A549 (cell line): Measurements from ENCODE around the gene CDC45. TPM values are rescaled to one million over a fixed set of nuclear protein-coding genes. Genes with fewer than 3 reads are reported as not detected.

Experiments
- ATAC-seq, 2 experiments: fragments of 200-7000 bp in 1 of 2; fragments of >200 bp in 1 of 2; cut with Nextera tagmentation in 1 of 2; cut with Tn5 transposase in 1 of 2; 3 replicates each; pipeline versions ENCODE4 v1.8.0 to v1.9.1; 2018 to 2020; ENCODE audit warnings: mild to moderate bottlenecking in 1 of 2, moderate library complexity in 1 of 2
- CTCF ChIA-PET: fragments of 300-600 bp; sonication (Branson Sonifier 250); formaldehyde crosslinking; extraction: SDS; loops from one replicate; lab custom pipeline; 2021; ENCODE audit warnings: antibody characterized with exemption, inconsistent platforms; lab: Yijun Ruan, JAX
- POLR2A ChIA-PET: fragments of 350-600 bp; formaldehyde crosslinking; extraction: SDS; loops from one replicate; lab custom pipeline; 2021; ENCODE audit warnings: antibody characterized with exemption, inconsistent platforms; lab: Yijun Ruan, JAX
- DNase-seq, 2 experiments: peaks; one replicate each; pipeline versions ENCODE4 v3.0.0 to v3.0.0-alpha.2; 2011 to 2016; ENCODE audit warnings: low read depth in 1 of 2, low spot score in 1 of 2
- FAIRE-seq: peaks from 2 replicates; lab custom pipeline; 2011; peaks lifted over from hg19 to GRCh38; lab: Jason Lieb, UNC
- H3K27ac ChIP-seq, 2 experiments: fragments of >200 bp; sonication (Bioruptor Twin); formaldehyde crosslinking; 3 replicates each; pipeline ENCODE4 v1.5.1; 2016 to 2017
- H3K4me1 ChIP-seq: fragments of >200 bp; sonication (Bioruptor Twin); formaldehyde crosslinking; 3 replicates; pipeline ENCODE4 v1.6.1; 2016
- H3K4me2 ChIP-seq: fragments of >200 bp; sonication (Bioruptor Twin); formaldehyde crosslinking; 3 replicates; pipeline ENCODE4 v1.6.1; 2016
- H3K4me3 ChIP-seq: fragments of >200 bp; sonication (Bioruptor Twin); formaldehyde crosslinking; 3 replicates; pipeline ENCODE4 v1.5.1; 2016
- H3K9me3 ChIP-seq: fragments of >200 bp; sonication (Bioruptor Twin); formaldehyde crosslinking; 3 replicates; pipeline ENCODE4 v1.6.1; 2016
- BHLHE40 ChIP-seq: IDR thresholded peaks from 2 replicates; pipeline ENCODE4 v1.6.1; 2012; ENCODE audit warnings: low read depth, low read length, inconsistent platforms
- CBX8 ChIP-seq: fragments of 200-600 bp; sonication (generic); IDR thresholded peaks from 2 replicates; pipeline ENCODE4 v1.6.1; 2016
- CEBPB ChIP-seq, 2 experiments: fragments of >200 bp in 1 of 2; sonication (Bioruptor Twin) in 1 of 2; formaldehyde crosslinking in 1 of 2; IDR thresholded peaks; 2 replicates each; pipeline ENCODE4 v1.6.1; 2012 to 2016
- EHF ChIP-seq: fragments of 250-450 bp; sonication (Bioruptor Pico); IDR thresholded peaks from 2 replicates; pipeline ENCODE4 v1.5.0; 2020; ENCODE audit warnings: mild to moderate bottlenecking
- ESRRA ChIP-seq: fragments of 150-350 bp; IDR thresholded peaks from 2 replicates; pipeline ENCODE4 v1.6.1; 2014; ENCODE audit warnings: mild to moderate bottlenecking, low read length, borderline replicate concordance
- FOSB ChIP-seq: fragments of 250-450 bp; sonication (Bioruptor Pico); IDR thresholded peaks from 2 replicates; pipeline ENCODE4 v1.5.0; 2020; ENCODE audit warnings: mild to moderate bottlenecking, moderate library complexity
- FOSL2 ChIP-seq, 2 experiments: fragments of 450-650 bp in 1 of 2; fragments of >200 bp in 1 of 2; sonication (Bioruptor Twin) in 1 of 2; formaldehyde crosslinking; IDR thresholded peaks; 2 replicates each; pipeline versions ENCODE4 v1.5.0 to v1.6.1; 2016 to 2020; ENCODE audit warnings: mild to moderate bottlenecking in 1 of 2, moderate library complexity in 1 of 2
- HEYL ChIP-seq: fragments of 250-450 bp; sonication (Bioruptor Pico); IDR thresholded peaks from 2 replicates; pipeline ENCODE4 v1.8.0; 2021; ENCODE audit warnings: mild to moderate bottlenecking, moderate library complexity
- HOXB5 ChIP-seq: fragments of 250-450 bp; sonication (Bioruptor Pico); IDR thresholded peaks from 2 replicates; pipeline ENCODE4 v1.5.0; 2020; ENCODE audit warnings: mild to moderate bottlenecking, moderate library complexity
- JUN ChIP-seq, 2 experiments: fragments of >200 bp; sonication (Bioruptor Twin); formaldehyde crosslinking; IDR thresholded peaks; 2 replicates in 1 of 2; 3 replicates in 1 of 2; pipeline ENCODE4 v1.6.1; 2016 to 2017
- KDM5A ChIP-seq: fragments of 200-600 bp; sonication (generic); IDR thresholded peaks from 2 replicates; pipeline ENCODE4 v1.6.1; 2016; ENCODE audit warnings: antibody characterized with exemption, mild to moderate bottlenecking
- MAFK ChIP-seq: fragments of 450-650 bp; IDR thresholded peaks from 2 replicates; pipeline ENCODE4 v1.6.1; 2014; ENCODE audit not compliant: partially characterized antibody
- NFE2L2 ChIP-seq: fragments of 150-350 bp; conservative IDR thresholded peaks from 2 replicates; pipeline ENCODE4 v1.6.1; 2014; ENCODE audit warnings: low read length
- SMC3 ChIP-seq: fragments of >200 bp; sonication (Bioruptor Twin); formaldehyde crosslinking; IDR thresholded peaks from 3 replicates; pipeline ENCODE4 v1.6.1; 2018; ENCODE audit warnings: inconsistent platforms
- ZSCAN20 ChIP-seq: fragments of 250-450 bp; sonication (Bioruptor Pico); IDR thresholded peaks from 2 replicates; pipeline ENCODE4 v1.8.0; 2022; ENCODE audit warnings: mild to moderate bottlenecking, moderate library complexity
- WGBS: methylation state at CpG from one replicate; pipeline ENCODE4 v1.1.6; 2017; ENCODE audit errors: missing lambda C conversion rate; 5-methylcytosine and 5-hydroxymethylcytosine counted together
- polyA plus RNA-seq, 4 experiments: library from polyadenylated mRNA; depleted of rRNA in 3 of 4; stranded (reverse); fragments of >200 nt; fragmentation: RNase III in 1 of 4; extraction: RNeasy Plus Mini Kit Qiagen cat#74134 plus additional on column Dnase treatment in 1 of 4; gene quantifications; 2 replicates in 3 of 4; 3 replicates in 1 of 4; pipeline ENCODE4 v1.2.3, GENCODE V29; 2011 to 2017
- TF ChIP-seq, protein P1 (sequence below): IDR thresholded peaks from 2 replicates; pipeline ENCODE4 v1.6.1; 2012
- TF ChIP-seq, protein P2 (sequence below): fragments of 450-650 bp; IDR thresholded peaks from 2 replicates; pipeline ENCODE4 v1.6.1; 2014; ENCODE audit warnings: antibody characterized with exemption
- TF ChIP-seq, protein P3 (sequence below): fragments of >200 bp; sonication (Bioruptor Twin); formaldehyde crosslinking; IDR thresholded peaks from 3 replicates; pipeline ENCODE4 v1.5.1; 2016
- TF ChIP-seq, protein P4 (sequence below): fragments of 250-450 bp; sonication (Bioruptor Pico); IDR thresholded peaks from 2 replicates; pipeline ENCODE4 v1.5.0; 2020; ENCODE audit warnings: low read depth, mild to moderate bottlenecking, moderate library complexity

CDC45 gene
- polyA plus RNA-seq, 2 of the 4 experiments (the other 2 are of a cell fraction): 47.2 to 51.6 TPM

DNA sequence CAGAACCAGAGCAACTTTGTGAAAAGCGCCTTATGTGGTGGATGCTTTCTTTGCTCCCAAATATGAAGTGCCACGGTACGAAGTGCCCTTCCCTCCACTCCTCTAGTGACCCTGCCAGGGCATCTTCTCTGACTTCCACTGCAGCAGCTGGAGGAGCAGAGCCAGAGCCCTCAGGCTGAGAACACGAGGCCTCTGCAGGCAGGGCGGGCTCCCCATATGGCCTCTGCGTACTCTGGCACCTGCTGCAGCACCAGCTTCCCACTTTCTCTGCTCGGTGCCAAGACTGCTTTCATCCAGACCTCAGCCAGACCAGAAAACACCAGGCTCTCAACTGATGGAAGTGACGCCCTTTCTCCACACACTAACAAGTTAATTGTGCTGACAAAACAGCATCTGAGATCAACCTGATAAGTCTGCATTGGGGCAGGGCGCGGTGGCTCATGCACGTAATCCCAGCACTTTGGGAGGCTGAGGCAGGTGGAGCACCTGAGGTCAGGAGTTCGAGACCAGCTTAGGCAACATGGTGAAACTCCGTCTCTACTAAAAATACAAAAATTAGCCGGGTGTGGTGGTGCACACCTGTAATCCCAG, 13.5 kb upstream of the CDC45 start:
- POLR2A ChIA-PET: no interaction called here
- CTCF ChIA-PET: interaction anchor here (0.9 to 1.4 kb wide), 2 partner anchors 12 to 286 kb away, joined by 3 to 4 read pairs; no protein-coding TSS in a partner anchor

DNA sequence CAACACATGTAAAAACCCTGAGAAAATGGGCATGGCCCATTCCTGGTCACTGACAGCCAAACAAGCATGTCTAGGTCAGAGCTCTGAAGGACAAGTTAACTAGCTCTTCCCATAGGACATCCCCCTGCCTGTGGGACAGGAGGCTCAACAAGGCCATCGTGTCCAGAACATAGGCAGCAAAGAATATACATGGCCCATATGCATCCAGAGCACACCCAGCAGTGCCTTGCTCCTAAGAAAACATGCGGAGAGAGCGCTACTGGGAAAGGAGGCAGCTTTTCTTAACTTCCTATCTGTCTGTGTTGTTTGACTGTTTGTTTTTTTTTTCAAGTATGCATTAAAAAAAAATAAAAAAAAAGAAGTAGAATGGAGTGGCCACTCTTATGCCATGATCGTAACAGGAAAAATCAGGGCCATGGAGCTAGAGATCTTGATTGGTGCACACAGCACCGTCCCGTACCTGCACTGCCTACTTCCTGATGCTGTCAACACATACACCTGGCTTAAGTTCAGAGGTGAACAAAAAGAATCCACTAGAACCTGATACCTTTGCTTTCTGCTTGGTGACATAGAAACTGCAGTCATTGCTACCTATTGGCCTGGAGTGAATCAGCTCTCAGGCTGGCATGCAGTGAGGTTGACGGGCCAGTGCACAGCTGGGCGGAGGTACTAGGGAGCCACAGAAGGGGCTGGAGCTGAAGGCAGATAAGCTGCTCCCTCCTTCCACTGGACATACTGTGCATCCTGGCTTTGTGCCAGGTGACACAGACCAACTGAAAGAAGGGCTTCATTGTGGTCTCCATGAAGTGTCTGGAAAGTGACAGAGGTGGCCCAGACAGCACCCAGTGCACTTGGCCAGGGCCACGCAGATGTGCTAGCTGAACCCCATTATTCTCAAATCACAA, 12.6 kb upstream of the CDC45 start:
- no peak overlapping the region for H3K4me2 ChIP-seq
- H3K27ac ChIP-seq: no peak overlapping the region
- no peak for TF ChIP-seq KDM5A
- FAIRE-seq (no peak), ATAC-seq (no peak), DNase-seq (no peak)
- no peaks in the 10 kb centered on the region for H3K4me1 ChIP-seq
- H3K9me3 ChIP-seq: no peaks in the 10 kb centered on the region
- H3K4me3 ChIP-seq: no peak overlapping the region
- ChIA-PET CTCF (interaction anchor here (0.9 to 1.4 kb wide), 3 partner anchors 11 to 323 kb away, joined by 3 to 4 read pairs (median 4); partner anchors contain the start of gene ESS2), POLR2A (no interaction called here)
- whole genome bisulfite sequencing: 96% methylated on average over 7 of the region's 9 CpGs

More for the DNA sequence above, 13.5 kb upstream of the CDC45 start:
- Histone ChIP-seq H3K4me3 (no peak overlapping the region), H3K9me3 (no peaks in the 10 kb centered on the region), H3K27ac (no peak overlapping the region), H3K4me2 (no peak overlapping the region), H3K4me1 (no peaks in the 10 kb centered on the region)
- WGBS: 92% methylated on average over 14 of the region's 14 CpGs
- DNase-seq: no peak
- no peak for ATAC-seq
- no peak for FAIRE-seq
- no peak for TF ChIP-seq FOSB (CRISPR knock-in tag)
- TF ChIP-seq ZSCAN20 (CRISPR knock-in tag): no peak
- no peak for TF ChIP-seq ESRRA
- no peak for TF ChIP-seq HEYL
- no peak for TF ChIP-seq FOSL2 (IDR thresholded peaks at IDR 0.05)
- no peak for TF ChIP-seq FOSL2 (CRISPR knock-in tag; IDR thresholded peaks at IDR 0.05)
- no peak for TF ChIP-seq NFE2L2
- no peak for TF ChIP-seq KDM5A
- TF ChIP-seq, protein P1, sequence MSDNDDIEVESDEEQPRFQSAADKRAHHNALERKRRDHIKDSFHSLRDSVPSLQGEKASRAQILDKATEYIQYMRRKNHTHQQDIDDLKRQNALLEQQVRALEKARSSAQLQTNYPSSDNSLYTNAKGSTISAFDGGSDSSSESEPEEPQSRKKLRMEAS: no peak
- TF ChIP-seq, protein P2, sequence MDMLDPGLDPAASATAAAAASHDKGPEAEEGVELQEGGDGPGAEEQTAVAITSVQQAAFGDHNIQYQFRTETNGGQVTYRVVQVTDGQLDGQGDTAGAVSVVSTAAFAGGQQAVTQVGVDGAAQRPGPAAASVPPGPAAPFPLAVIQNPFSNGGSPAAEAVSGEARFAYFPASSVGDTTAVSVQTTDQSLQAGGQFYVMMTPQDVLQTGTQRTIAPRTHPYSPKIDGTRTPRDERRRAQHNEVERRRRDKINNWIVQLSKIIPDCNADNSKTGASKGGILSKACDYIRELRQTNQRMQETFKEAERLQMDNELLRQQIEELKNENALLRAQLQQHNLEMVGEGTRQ: no peak
- TF ChIP-seq, protein P3, sequence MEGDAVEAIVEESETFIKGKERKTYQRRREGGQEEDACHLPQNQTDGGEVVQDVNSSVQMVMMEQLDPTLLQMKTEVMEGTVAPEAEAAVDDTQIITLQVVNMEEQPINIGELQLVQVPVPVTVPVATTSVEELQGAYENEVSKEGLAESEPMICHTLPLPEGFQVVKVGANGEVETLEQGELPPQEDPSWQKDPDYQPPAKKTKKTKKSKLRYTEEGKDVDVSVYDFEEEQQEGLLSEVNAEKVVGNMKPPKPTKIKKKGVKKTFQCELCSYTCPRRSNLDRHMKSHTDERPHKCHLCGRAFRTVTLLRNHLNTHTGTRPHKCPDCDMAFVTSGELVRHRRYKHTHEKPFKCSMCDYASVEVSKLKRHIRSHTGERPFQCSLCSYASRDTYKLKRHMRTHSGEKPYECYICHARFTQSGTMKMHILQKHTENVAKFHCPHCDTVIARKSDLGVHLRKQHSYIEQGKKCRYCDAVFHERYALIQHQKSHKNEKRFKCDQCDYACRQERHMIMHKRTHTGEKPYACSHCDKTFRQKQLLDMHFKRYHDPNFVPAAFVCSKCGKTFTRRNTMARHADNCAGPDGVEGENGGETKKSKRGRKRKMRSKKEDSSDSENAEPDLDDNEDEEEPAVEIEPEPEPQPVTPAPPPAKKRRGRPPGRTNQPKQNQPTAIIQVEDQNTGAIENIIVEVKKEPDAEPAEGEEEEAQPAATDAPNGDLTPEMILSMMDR: no peak
- no peak for TF ChIP-seq CEBPB (IDR thresholded peaks at IDR 0.05)
- no peak for TF ChIP-seq CBX8
- TF ChIP-seq BHLHE40: no peak
- no peak for TF ChIP-seq MAFK
- no peak for TF ChIP-seq HOXB5 (CRISPR knock-in tag)
- TF ChIP-seq, protein P4, sequence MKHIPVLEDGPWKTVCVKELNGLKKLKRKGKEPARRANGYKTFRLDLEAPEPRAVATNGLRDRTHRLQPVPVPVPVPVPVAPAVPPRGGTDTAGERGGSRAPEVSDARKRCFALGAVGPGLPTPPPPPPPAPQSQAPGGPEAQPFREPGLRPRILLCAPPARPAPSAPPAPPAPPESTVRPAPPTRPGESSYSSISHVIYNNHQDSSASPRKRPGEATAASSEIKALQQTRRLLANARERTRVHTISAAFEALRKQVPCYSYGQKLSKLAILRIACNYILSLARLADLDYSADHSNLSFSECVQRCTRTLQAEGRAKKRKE (CRISPR knock-in tag): no peak
- TF ChIP-seq EHF (CRISPR knock-in tag): no peak
- no peak for TF ChIP-seq SMC3
- TF ChIP-seq JUN (IDR thresholded peaks at IDR 0.05): no peak
